Loucy (cell line): Measurements from ENCODE around the gene HDGF.

Experiments used
- H2AFZ ChIP-seq: fragments of 200-600 bp; sonication (generic); 2 replicates; pipeline ENCODE4 v1.6.0; 2016; ENCODE audit warnings: antibody characterized with exemption, mild to moderate bottlenecking, low read length, moderate library complexity
- H3F3A ChIP-seq: fragments of 200-600 bp; 2 replicates; pipeline ENCODE4 v1.6.0; 2016; ENCODE audit warnings: antibody characterized with exemption, low read depth, mild to moderate bottlenecking
- H3K27me3 ChIP-seq: fragments of 200-600 bp; sonication (generic); 2 replicates; pipeline ENCODE4 v1.6.1; 2014; ENCODE audit warnings: low read length, mild to moderate bottlenecking; ENCODE audit not compliant: insufficient read depth, poor library complexity, severe bottlenecking
- H3K36me3 ChIP-seq: fragments of 200-600 bp; sonication (generic); 2 replicates; pipeline ENCODE4 v1.6.1; 2016; ENCODE audit warnings: low read length; ENCODE audit not compliant: insufficient read depth
- H3K4me1 ChIP-seq: fragments of 200-600 bp; sonication (generic); 2 replicates; pipeline ENCODE4 v1.5.1; 2014; ENCODE audit warnings: low read length, mild to moderate bottlenecking; ENCODE audit not compliant: insufficient read depth, poor library complexity, severe bottlenecking
- H3K4me2 ChIP-seq: fragments of 200-600 bp; sonication (generic); 2 replicates; pipeline ENCODE4 v1.6.0; 2014; ENCODE audit warnings: antibody characterized with exemption, low read length, low read depth, mild to moderate bottlenecking; ENCODE audit not compliant: poor library complexity, severe bottlenecking
- H3K4me3 ChIP-seq: fragments of 200-600 bp; sonication (generic); 2 replicates; pipeline ENCODE4 v1.5.1; 2014; ENCODE audit warnings: low read length, mild to moderate bottlenecking, mixed read lengths; ENCODE audit not compliant: poor library complexity, severe bottlenecking
- H3K79me2 ChIP-seq: fragments of 200-600 bp; sonication (generic); 2 replicates; pipeline ENCODE4 v1.6.1; 2014; ENCODE audit warnings: low read length; ENCODE audit not compliant: insufficient read depth
- H3K9ac ChIP-seq: fragments of 200-600 bp; sonication (generic); 2 replicates; pipeline ENCODE4 v1.6.0; 2014; ENCODE audit warnings: mild to moderate bottlenecking, low read depth, low read length, moderate library complexity; ENCODE audit not compliant: poor library complexity, severe bottlenecking
- H3K9me2 ChIP-seq: fragments of 200-600 bp; sonication (generic); replicated peaks from 2 replicates; pipeline ENCODE4 v1.6.1; 2016; ENCODE audit warnings: low read depth, low read length, mixed read lengths
- H3K9me3 ChIP-seq: fragments of 200-600 bp; sonication (generic); 2 replicates; pipeline ENCODE4 v1.6.1; 2014; ENCODE audit warnings: mild to moderate bottlenecking, antibody characterized with exemption, low read length, low read depth; ENCODE audit not compliant: insufficient read depth
- H4K20me1 ChIP-seq: fragments of 200-600 bp; sonication (generic); 2 replicates; pipeline ENCODE4 v1.6.0; 2014; ENCODE audit warnings: antibody characterized with exemption, low read length, mild to moderate bottlenecking; ENCODE audit not compliant: insufficient read depth, poor library complexity, severe bottlenecking
- EZH2phosphoT487 ChIP-seq: fragments of 200-600 bp; IDR thresholded peaks from 2 replicates; pipeline ENCODE4 v1.6.1; 2018; ENCODE audit warnings: antibody characterized with exemption, mild to moderate bottlenecking, moderate library complexity, borderline replicate concordance
- TF ChIP-seq, protein P1 (sequence below): fragments of 200-600 bp; sonication (generic); conservative IDR thresholded peaks from 2 replicates; pipeline ENCODE4 v1.5.1; 2014; ENCODE audit warnings: mild to moderate bottlenecking, antibody characterized with exemption, low read length

HDGF gene

GRCh38 chr1:156744786-156745419, 6.6 kb downstream of the HDGF start:
- Histone ChIP-seq H3K9me3 (no peaks in the 10 kb centered on the region), H3K9me2 (no peaks in the 10 kb centered on the region), H3K4me3 (no peak overlapping the region), H3K79me2 (peaks cover 76% of the 10 kb centered on the region), H3K4me2 (peak overlapping the region; percentile 99), H3K36me3 (peaks cover 37% of the 10 kb centered on the region; the same call in 1 of the 2 replicates), H2AFZ (no peak overlapping the region), H3K27me3 (no peaks in the 10 kb centered on the region), H3K9ac (no peak overlapping the region), H3K4me1 (peaks cover 41% of the 10 kb centered on the region), H4K20me1 (peaks cover 50% of the 10 kb centered on the region), H3F3A (peaks cover 19% of the 10 kb centered on the region; the same call in 1 of the 2 replicates)
- TF ChIP-seq, protein P1, sequence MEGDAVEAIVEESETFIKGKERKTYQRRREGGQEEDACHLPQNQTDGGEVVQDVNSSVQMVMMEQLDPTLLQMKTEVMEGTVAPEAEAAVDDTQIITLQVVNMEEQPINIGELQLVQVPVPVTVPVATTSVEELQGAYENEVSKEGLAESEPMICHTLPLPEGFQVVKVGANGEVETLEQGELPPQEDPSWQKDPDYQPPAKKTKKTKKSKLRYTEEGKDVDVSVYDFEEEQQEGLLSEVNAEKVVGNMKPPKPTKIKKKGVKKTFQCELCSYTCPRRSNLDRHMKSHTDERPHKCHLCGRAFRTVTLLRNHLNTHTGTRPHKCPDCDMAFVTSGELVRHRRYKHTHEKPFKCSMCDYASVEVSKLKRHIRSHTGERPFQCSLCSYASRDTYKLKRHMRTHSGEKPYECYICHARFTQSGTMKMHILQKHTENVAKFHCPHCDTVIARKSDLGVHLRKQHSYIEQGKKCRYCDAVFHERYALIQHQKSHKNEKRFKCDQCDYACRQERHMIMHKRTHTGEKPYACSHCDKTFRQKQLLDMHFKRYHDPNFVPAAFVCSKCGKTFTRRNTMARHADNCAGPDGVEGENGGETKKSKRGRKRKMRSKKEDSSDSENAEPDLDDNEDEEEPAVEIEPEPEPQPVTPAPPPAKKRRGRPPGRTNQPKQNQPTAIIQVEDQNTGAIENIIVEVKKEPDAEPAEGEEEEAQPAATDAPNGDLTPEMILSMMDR, result no peak
- no peak for TF ChIP-seq EZH2phosphoT487

- H3K79me2 ChIP-seq, result peaks cover 76% of the 10 kb centered on the region
- H3K27me3 ChIP-seq, result no peaks in the 10 kb centered on the region
- H3K4me1 ChIP-seq, result peaks cover 40% of the 10 kb centered on the region
- H3K9me3 ChIP-seq, result no peaks in the 10 kb centered on the region
- H3K9me2 ChIP-seq, result no peaks in the 10 kb centered on the region
- peaks cover 37% of the 10 kb centered on the region; the same call in 1 of the 2 replicates for H3K36me3 ChIP-seq
- no peak overlapping the region for H3K9ac ChIP-seq
- no peak overlapping the region for H3K4me3 ChIP-seq
- no peak overlapping the region for H3K4me2 ChIP-seq
- peaks cover 49% of the 10 kb centered on the region for H4K20me1 ChIP-seq
- peaks cover 19% of the 10 kb centered on the region; the same call in 1 of the 2 replicates for H3F3A ChIP-seq
- no peak overlapping the region for H2AFZ ChIP-seq
- TF ChIP-seq, protein P1, result no peak
- TF ChIP-seq EZH2phosphoT487, result no peak
Measured at GRCh38 chr1:156744344-156744743, 7.1 kb downstream of the HDGF start.

DNA sequence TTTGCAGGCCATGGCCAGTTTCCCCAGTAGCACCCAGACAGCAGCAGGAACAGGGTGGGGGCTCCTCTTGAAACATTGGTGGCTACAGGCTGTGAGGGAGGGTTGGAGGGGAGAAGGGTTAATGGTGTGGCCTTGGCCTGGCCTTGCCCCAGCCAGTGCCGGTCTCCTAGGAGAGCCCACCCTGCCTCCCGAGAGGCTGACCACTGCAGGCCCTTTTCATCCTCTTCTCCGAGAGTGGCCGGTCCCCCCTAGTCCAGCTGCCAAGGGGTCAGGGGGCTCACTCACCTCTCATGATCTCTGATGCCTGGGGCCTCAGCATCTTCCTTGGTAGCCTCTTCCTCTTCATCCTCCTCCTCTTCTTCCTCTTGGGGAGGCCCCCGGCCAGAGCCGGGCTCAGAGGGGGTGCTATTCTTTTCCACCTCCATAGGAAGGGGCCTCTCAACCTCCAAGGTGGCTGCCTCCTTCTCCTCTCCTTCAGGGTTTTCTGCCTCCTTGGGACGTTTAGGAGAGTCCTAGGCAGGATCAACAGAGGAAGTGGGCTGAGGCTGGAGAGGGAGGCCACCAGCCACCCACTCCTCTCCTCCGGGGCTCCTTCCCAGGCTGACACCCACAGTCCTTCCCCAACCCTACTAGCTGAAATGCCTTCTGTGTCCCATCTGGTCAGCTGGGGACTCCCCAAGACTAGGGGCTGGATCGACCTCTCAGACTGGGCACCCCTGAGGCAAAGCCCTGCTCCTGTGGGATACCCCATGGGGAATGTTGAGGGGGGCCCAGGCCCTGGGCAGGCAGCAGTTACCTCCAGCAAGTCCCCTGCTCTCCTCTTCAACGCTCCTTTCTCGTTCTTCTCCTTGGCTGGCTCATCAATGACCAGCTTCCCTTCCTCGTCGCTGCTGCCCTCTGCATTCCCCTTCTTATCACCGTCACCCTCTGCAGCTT, 7.8 kb downstream of the HDGF start:
- Histone ChIP-seq H3K27me3 (no peaks in the 10 kb centered on the region), H3K9me2 (no peaks in the 10 kb centered on the region), H2AFZ (no peak overlapping the region), H3K4me1 (peaks cover 40% of the 10 kb centered on the region), H3K4me2 (no peak overlapping the region), H3K4me3 (no peak overlapping the region), H3F3A (peaks cover 19% of the 10 kb centered on the region; the same call in 1 of the 2 replicates), H4K20me1 (peaks cover 42% of the 10 kb centered on the region), H3K9ac (no peak overlapping the region), H3K79me2 (peaks cover 75% of the 10 kb centered on the region), H3K36me3 (peaks cover 37% of the 10 kb centered on the region; the same call in 1 of the 2 replicates), H3K9me3 (no peaks in the 10 kb centered on the region)
- TF ChIP-seq, protein P1, result no peak
- TF ChIP-seq EZH2phosphoT487, result no peak
